KBM-7 (cell line): ENCODE measurements around the gene RNU7-1.
"Not testable (repeated sequence)": the region's sequence is repeated elsewhere in the genome, so short reads cannot be mapped to it uniquely, and the experiment has no call there.

ENCODE experiments used
- DNase-seq: peaks from one replicate; pipeline ENCODE4 v3.0.0-alpha.2; 2015
- in situ Hi-C: fragments of 300-500 bp; cut with MboI; formaldehyde crosslinking; loops from 2 replicates; pipeline ENCODE4 v1.14.3; 2020; ENCODE audit warnings: low sequenced_read_pairs, low pct_unique_long_range_greater_than_20kb, mixed read lengths

RNU7-1 gene

GRCh38 chr12:6943722-6944380 is at the start of gene RNU7-1, which contains the start of gene C12orf57:
TSS of gene RNU7-1 (plus strand) at chr12:6943816.
TSS of gene C12orf57 (plus strand) at chr12:6944022. CDS start at chr12:6944122, 100 bp downstream.
- in situ Hi-C loops = no loop called here
- peak; percentile 96 for DNase-seq

- no peak for DNase-seq
- in situ Hi-C loops = no loop called here
Measured at GRCh38 chr12:6894321-6894720, 49.3 kb upstream of the RNU7-1 start.

- in situ Hi-C loops = no loop called here
- DNase-seq = no peak
Measured at GRCh38 chr12:6896846-6897435, 46.7 kb upstream of the RNU7-1 start.

- in situ Hi-C loops = no loop called here
- DNase-seq = no peak
Measured at GRCh38 chr12:6899427-6899826, 44.2 kb upstream of the RNU7-1 start.

- in situ Hi-C loops = no loop called here
Measured at GRCh38 chr12:6899837-6900519, 43.6 kb upstream of the RNU7-1 start.

GRCh38 chr12:6902448-6902847 is 41.2 kb upstream of the RNU7-1 start:
- DNase-seq = no peak
- in situ Hi-C loops = no loop called here

More at GRCh38 chr12:6899837-6900519, 43.6 kb upstream of the RNU7-1 start:
- peak; percentile 94 for DNase-seq

GRCh38 chr12:6903722-6904121 is 39.9 kb upstream of the RNU7-1 start:
- in situ Hi-C loops = no loop called here
- DNase-seq = peak; percentile 85

- in situ Hi-C loops = no loop called here
- peak; percentile 99 for DNase-seq
Measured at GRCh38 chr12:6904280-6905276, 39.0 kb upstream of the RNU7-1 start, which contains the start of gene LRRC23. TSS of gene LRRC23 (plus strand) at chr12:6904822. CDS start at chr12:6905634, 812 bp downstream.

GRCh38 chr12:6905414-6906040 is 38.1 kb upstream of the RNU7-1 start:
- in situ Hi-C loops = no loop called here
- no peak for DNase-seq

- in situ Hi-C loops, DNase-seq: not testable (repeated sequence)
Measured at GRCh38 chr12:6908141-6908540, 35.5 kb upstream of the RNU7-1 start.

- peak; percentile 49 for DNase-seq
- in situ Hi-C loops = no loop called here
Measured at GRCh38 chr12:6909421-6910145, 34.0 kb upstream of the RNU7-1 start.

GRCh38 chr12:6912164-6912935 is 31.3 kb upstream of the RNU7-1 start:
- no peak for DNase-seq
- in situ Hi-C loops = no loop called here

- no peak for DNase-seq
- in situ Hi-C loops = no loop called here
Measured at GRCh38 chr12:6914246-6914946, 29.2 kb upstream of the RNU7-1 start, which contains the start of gene ENO2. TSS of gene ENO2 (plus strand) at chr12:6914580. CDS start at chr12:6915833, 1,253 bp downstream.

- DNase-seq = no peak
- in situ Hi-C loops = no loop called here
Measured at GRCh38 chr12:6914947-6915788, 28.4 kb upstream of the RNU7-1 start.

- in situ Hi-C loops = no loop called here
- DNase-seq = no peak
Measured at GRCh38 chr12:6915789-6916285, 27.8 kb upstream of the RNU7-1 start.
